Osteocyte (in vitro differentiated cells): Measurements from ENCODE around the gene NRXN2. TPM values are rescaled to one million over a fixed set of nuclear protein-coding genes. Genes with fewer than 3 reads are reported as not detected.

Source experiments
- DNase-seq: peaks from one replicate; pipeline ENCODE4 v3.0.0; 2021; ENCODE audit warnings: mixed read lengths; ENCODE audit not compliant: unreplicated experiment; ENCODE audit errors: extremely low spot score
- H3K27ac Mint-ChIP-seq: one replicate; pipeline ENCODE4 v1.8.0; 2021; ENCODE audit warnings: mild to moderate bottlenecking, mixed read lengths; ENCODE audit not compliant: unreplicated experiment
- H3K27me3 Mint-ChIP-seq: one replicate; pipeline ENCODE4 v1.8.0; 2021; ENCODE audit warnings: mixed read lengths; ENCODE audit not compliant: unreplicated experiment
- H3K36me3 Mint-ChIP-seq: one replicate; pipeline ENCODE4 v1.8.0; 2021; ENCODE audit warnings: mixed read lengths; ENCODE audit not compliant: unreplicated experiment
- H3K4me1 Mint-ChIP-seq: one replicate; pipeline ENCODE4 v1.8.0; 2021; ENCODE audit warnings: mixed read lengths; ENCODE audit not compliant: unreplicated experiment
- H3K4me3 Mint-ChIP-seq: one replicate; pipeline ENCODE4 v1.8.0; 2021; ENCODE audit warnings: mild to moderate bottlenecking, moderate library complexity, mixed read lengths; ENCODE audit not compliant: unreplicated experiment
- H3K9me3 Mint-ChIP-seq: one replicate; pipeline ENCODE4 v1.8.0; 2021; ENCODE audit warnings: mixed read lengths; ENCODE audit not compliant: unreplicated experiment
- CTCF ChIP-seq: fragments of 200-600 bp; sonication (generic); IDR thresholded peaks from 2 replicates; pipeline ENCODE4 v1.5.0; 2021; ENCODE audit warnings: antibody characterized with exemption, mild to moderate bottlenecking, moderate library complexity
- total RNA-seq: library from RNA; stranded (reverse); gene quantifications from 2 replicates; pipeline ENCODE4 v1.2.1, GENCODE V29; 2021

The NRXN2 gene
- total RNA-seq, 1 donor from 2014 or later = 2.6 TPM

GRCh38 chr11:64654439-64654838, 68.6 kb downstream of the NRXN2 start:
- Mint-ChIP-seq H3K4me3 (no peak overlapping the region), H3K27me3 (no peaks in the 10 kb centered on the region), H3K36me3 (no peaks in the 10 kb centered on the region)

DNA sequence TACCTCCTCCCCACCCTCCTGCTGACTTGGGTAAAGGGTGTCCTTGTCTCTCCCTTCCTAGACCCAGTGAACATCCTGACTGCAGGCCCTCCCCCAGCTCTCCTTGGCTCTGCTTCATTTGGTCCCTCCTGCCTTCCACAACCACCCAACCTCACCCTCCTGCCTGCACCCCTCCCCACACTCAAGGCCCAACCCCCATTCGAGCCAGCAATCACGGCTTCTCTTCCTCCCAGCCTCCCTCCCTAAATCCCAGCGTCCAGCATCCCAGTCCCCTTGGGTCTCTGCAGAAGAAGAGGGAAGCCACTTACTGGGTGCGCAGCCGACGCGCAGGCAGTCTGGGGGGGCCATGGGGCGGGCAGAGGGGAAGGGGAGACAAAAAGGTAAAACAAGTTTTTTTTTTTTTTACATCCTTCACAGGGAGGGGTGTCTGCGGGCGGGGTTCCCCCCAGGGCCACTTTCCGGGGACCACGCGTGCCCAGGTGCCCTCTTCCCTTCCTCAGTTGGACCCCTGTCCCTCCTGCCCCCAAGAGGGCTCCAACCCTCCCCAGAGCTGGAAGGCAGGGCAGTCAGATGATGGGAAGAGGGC, 69.5 kb downstream of the NRXN2 start:
- Mint-ChIP-seq H3K36me3 (no peaks in the 10 kb centered on the region), H3K9me3 (no peaks in the 10 kb centered on the region), H3K27ac (no peak overlapping the region), H3K27me3 (peaks cover 3% of the 10 kb centered on the region), H3K4me1 (no peaks in the 10 kb centered on the region), H3K4me3 (no peak overlapping the region)
- DNase-seq = no peak
- no peak for TF ChIP-seq CTCF

More at GRCh38 chr11:64654439-64654838, 68.6 kb downstream of the NRXN2 start:
- no peak for TF ChIP-seq CTCF
- H3K27ac Mint-ChIP-seq = no peak overlapping the region
- no peak for DNase-seq
- H3K9me3 Mint-ChIP-seq = no peaks in the 10 kb centered on the region
- peaks cover 2% of the 10 kb centered on the region for H3K4me1 Mint-ChIP-seq

DNA sequence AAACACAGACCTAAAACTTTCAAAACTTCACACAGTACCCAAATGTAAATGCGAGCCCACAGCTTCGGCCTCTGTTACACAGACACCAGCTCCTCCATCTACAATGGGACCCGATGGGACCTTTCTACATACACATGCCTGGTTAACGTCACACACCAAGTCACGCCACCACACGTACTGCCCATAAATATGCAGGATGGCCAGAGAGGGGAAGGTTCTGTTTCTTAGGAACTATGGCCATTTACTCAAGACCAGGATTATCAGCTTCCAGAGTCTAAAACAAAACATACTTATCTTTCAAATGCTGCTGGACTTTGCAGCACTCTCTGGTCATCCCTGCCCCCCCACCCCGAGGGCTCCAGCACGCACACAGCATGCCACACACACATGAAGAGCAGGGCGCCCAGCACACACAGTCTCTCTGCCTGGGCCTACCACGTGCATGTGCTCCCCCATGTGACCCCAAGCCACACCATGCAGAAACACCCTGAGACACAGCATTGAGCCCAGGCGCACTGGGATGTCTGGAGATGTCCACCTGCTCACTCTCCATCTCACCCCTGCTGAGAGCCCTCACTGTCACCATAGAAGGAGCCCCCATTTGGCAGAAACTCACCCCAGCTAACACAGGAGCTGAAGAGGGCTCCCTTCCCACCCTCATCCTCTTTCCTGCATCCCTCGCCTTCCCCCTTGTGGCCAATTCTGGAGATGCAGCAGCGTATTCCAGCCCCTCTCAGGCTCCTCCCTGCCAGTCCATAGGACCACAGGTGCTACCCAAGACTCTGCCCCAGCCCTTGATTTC, 70.2 kb downstream of the NRXN2 start:
- Mint-ChIP-seq H3K36me3 (no peaks in the 10 kb centered on the region), H3K4me1 (peaks cover 1% of the 10 kb centered on the region), H3K9me3 (no peaks in the 10 kb centered on the region), H3K27ac (no peak overlapping the region), H3K27me3 (peaks cover 3% of the 10 kb centered on the region), H3K4me3 (no peak overlapping the region)
- peak; percentile 89 for TF ChIP-seq CTCF
- DNase-seq = peak; percentile 93

GRCh38 chr11:64650923-64651523, 72.0 kb downstream of the NRXN2 start:
- H3K36me3 Mint-ChIP-seq = no peaks in the 10 kb centered on the region
- no peak for DNase-seq
- peaks cover 3% of the 10 kb centered on the region for H3K27me3 Mint-ChIP-seq
- H3K4me3 Mint-ChIP-seq = no peak overlapping the region
- TF ChIP-seq CTCF = peak; percentile 52
- no peaks in the 10 kb centered on the region for H3K9me3 Mint-ChIP-seq
- peaks cover 12% of the 10 kb centered on the region for H3K4me1 Mint-ChIP-seq
- no peak overlapping the region for H3K27ac Mint-ChIP-seq

DNA sequence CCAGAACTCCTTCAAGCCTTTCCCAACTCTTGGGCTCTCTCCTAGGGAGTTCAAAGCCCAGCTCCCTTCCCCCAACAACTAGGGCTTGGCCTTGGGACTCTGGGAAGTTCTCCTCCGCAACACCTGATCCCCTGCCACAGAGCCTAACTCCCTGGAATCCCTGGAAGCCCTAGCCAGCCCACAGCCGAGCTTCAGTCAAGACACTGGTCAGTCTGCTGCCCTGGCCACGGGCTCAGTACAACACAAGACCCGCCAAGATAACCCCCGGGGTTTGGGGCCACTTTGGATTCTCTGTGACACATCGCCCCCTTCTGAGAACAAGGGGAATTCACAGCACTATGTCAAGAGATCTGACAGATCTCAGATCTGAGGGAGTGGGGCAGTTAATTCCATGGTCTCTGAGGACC, 73.7 kb downstream of the NRXN2 start:
- Mint-ChIP-seq H3K9me3 (no peaks in the 10 kb centered on the region), H3K36me3 (no peaks in the 10 kb centered on the region), H3K4me3 (no peak overlapping the region), H3K27ac (no peak overlapping the region), H3K27me3 (peaks cover 20% of the 10 kb centered on the region), H3K4me1 (peaks cover 12% of the 10 kb centered on the region)
- DNase-seq = no peak
- peak; percentile 41 for TF ChIP-seq CTCF
